ENCODE measurements around the gene PSME4. TPM values are rescaled to one million over a fixed set of nuclear protein-coding genes. Genes with fewer than 3 reads are reported as not detected.

Gene PSME4
- total RNA-seq, 2 donors from 2014 or later: 42.4 to 56.3 TPM

- Histone ChIP-seq H3K9me3 (no peaks in the 10 kb centered on the region), H3K4me3 (no peak overlapping the region), H3K27me3 (no peaks in the 10 kb centered on the region), H3K27ac (no peak overlapping the region), H3K4me1 (no peaks in the 10 kb centered on the region), H3K9ac (ENCODE audit: low read depth in 2 of 2, low read length in 2 of 2) (no peak overlapping the region), H3K36me3 (no peaks in the 10 kb centered on the region)
- intact Hi-C loops (cut with DNase I): no loop called here
- TF ChIP-seq CTCF (IDR thresholded peaks at IDR 0.05): no peak
- DNase-seq: no peak
These were observed 141.4 kb downstream of the PSME4 start for GRCh38 chr2:53829273-53829979.

GRCh38 chr2:53828331-53828730 lies 142.5 kb downstream of the PSME4 start:
- Histone ChIP-seq H3K36me3 (no peaks in the 10 kb centered on the region), H3K9ac (ENCODE audit: low read depth in 2 of 2, low read length in 2 of 2) (no peak overlapping the region), H3K4me3 (no peak overlapping the region), H3K9me3 (no peaks in the 10 kb centered on the region), H3K27me3 (no peaks in the 10 kb centered on the region), H3K27ac (no peak overlapping the region), H3K4me1 (no peaks in the 10 kb centered on the region)
- no peak for TF ChIP-seq CTCF (IDR thresholded peaks at IDR 0.05)
- DNase-seq: no peak
- intact Hi-C loops (cut with DNase I): no loop called here

- no peak overlapping the region for H3K4me3 ChIP-seq
- no peaks in the 10 kb centered on the region for H3K27me3 ChIP-seq
- H3K9me3 ChIP-seq: no peaks in the 10 kb centered on the region
- TF ChIP-seq CTCF (IDR thresholded peaks at IDR 0.05): no peak
- H3K36me3 ChIP-seq: no peaks in the 10 kb centered on the region
- no peak for DNase-seq
- intact Hi-C loops (cut with DNase I): no loop called here
- H3K9ac ChIP-seq (ENCODE audit: low read depth in 2 of 2, low read length in 2 of 2): no peak overlapping the region
- no peak overlapping the region for H3K27ac ChIP-seq
- H3K4me1 ChIP-seq: no peaks in the 10 kb centered on the region
These were observed 143.2 kb downstream of the PSME4 start for GRCh38 chr2:53827398-53828175.

- no peak overlapping the region for H3K4me3 ChIP-seq
- no peak overlapping the region for H3K9ac ChIP-seq (ENCODE audit: low read depth in 2 of 2, low read length in 2 of 2)
- no peaks in the 10 kb centered on the region for H3K4me1 ChIP-seq
- TF ChIP-seq CTCF (IDR thresholded peaks at IDR 0.05): no peak
- no peaks in the 10 kb centered on the region for H3K27me3 ChIP-seq
- DNase-seq: no peak
- no peaks in the 10 kb centered on the region for H3K36me3 ChIP-seq
- H3K9me3 ChIP-seq: no peaks in the 10 kb centered on the region
- intact Hi-C loops (cut with DNase I): no loop called here
- no peak overlapping the region for H3K27ac ChIP-seq
These were observed 144.0 kb downstream of the PSME4 start for GRCh38 chr2:53826587-53827397.

GRCh38 chr2:53826030-53826410 lies 144.8 kb downstream of the PSME4 start:
- Histone ChIP-seq H3K27me3 (no peaks in the 10 kb centered on the region), H3K27ac (no peak overlapping the region), H3K4me1 (no peaks in the 10 kb centered on the region), H3K36me3 (no peaks in the 10 kb centered on the region), H3K9ac (ENCODE audit: low read depth in 2 of 2, low read length in 2 of 2) (no peak overlapping the region), H3K9me3 (no peaks in the 10 kb centered on the region), H3K4me3 (no peak overlapping the region)
- intact Hi-C loops (cut with DNase I): no loop called here
- DNase-seq: no peak
- TF ChIP-seq CTCF (IDR thresholded peaks at IDR 0.05): no peak

All from colonic mucosa (tissue), 4 donors.